Heart left ventricle (tissue), 13 donors: Measurements from ENCODE around the gene WSCD2.
A peak's percentile ranks its signal among the peaks of the same experiment; 100 is the strongest.

Experiments
- CTCF ChIP-seq, 12 donors: fragments of 200-600 bp; sonication (generic) in 4 of 12; IDR thresholded peaks; one replicate each; pipeline versions ENCODE4 v1.5.0 to v1.8.0; 2018 to 2022; ENCODE audit warnings: antibody characterized with exemption in 12 of 12, mild to moderate bottlenecking in 5 of 12
- POLR2A ChIP-seq, 2 donors: fragments of 450-650 bp; IDR thresholded peaks; one replicate each; pipeline ENCODE4 v1.6.1; 2017; ENCODE audit warnings: antibody characterized with exemption in 2 of 2, mild to moderate bottlenecking in 2 of 2, moderate library complexity in 2 of 2
- donor health status: ischemic (EF 13 %, LVEDD 7.1; RV severe dilation, severe dysfunction).
- donor health status: DM: no; HTN: yes; CAD: no.
- donor health status: DM: no; HTN: no; CAD: no.
- donor health status: ischemic (EF 25% LVEDD 6.9; RV normal size, moderate dysfunction).
- donor health status: ischemic (EF 25% LVEDD 5.7; RV mildly dilated, moderate dysfunction).
- donor health status: ischemic (EF 35%, LVEDD 5.7; RV mildly dilated, moderate dysfunction).
- donor health status: nonischemic (EF 11% LVEDD 7.7; RV severe dilation, severe dysfunction).
- donor health status: DM: yes; HTN: yes; CAD: no.
- donor health status: PGD.
- donor health status: ischemic (EF 29% LVEDD 5.4; RV normal size, mild dysfunction).
- donor health status: nonischemic (EF 23%, LVEDD 6.1; RV moderate dilation, normal function).

DNA sequence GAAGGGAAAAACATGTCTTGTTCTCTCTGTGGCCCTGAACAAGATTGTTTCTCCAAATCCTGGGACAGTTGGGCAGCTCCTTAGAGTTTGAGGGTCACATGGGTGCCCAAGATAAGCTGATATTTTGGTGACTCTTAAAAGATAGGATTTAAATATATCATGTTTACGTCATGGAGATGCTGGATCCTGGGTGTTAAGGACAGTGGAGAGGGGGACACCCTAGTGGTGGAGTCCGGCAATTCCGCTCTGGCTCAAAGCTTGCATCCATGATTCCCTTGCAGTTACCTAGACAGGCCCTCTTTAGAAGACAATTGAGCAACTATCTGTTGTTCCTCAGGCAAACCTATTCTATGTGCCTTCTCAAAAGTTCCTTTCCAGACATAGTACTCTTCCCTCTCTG lies 108.2 kb downstream of the WSCD2 start:
- peak in 1 of 12 donors; percentile 7 for TF ChIP-seq CTCF (IDR thresholded peaks at IDR 0.05)
- no peak for TF ChIP-seq POLR2A (IDR thresholded peaks at IDR 0.05)
